ENCODE measurements around the gene SUPT7L.
"Not testable (repeated sequence)": the region's sequence is repeated elsewhere in the genome, so short reads cannot be mapped to it uniquely, and the experiment has no call there.

SUPT7L gene

DNA sequence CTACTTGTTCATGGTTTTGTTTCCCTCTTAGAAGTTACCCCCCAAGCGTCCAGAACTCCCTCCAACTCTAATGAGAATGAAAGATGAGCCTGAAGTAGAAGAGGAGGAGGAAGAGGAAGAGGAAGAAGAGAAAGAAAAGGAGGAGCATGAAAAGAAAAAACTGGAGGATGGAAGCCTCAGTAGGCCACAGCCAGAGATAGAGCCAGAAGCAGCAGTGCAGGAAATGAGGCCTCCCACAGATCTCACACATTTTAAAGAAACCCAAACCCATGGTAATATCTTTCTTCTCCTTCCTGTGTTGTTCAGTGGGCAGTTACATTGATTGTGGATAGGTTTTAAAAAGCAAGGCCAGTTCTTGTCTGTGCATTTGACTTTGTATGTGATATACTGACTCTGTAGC, 21.6 kb upstream of the SUPT7L start:
- not testable (repeated sequence) for DNase-seq

DNA sequence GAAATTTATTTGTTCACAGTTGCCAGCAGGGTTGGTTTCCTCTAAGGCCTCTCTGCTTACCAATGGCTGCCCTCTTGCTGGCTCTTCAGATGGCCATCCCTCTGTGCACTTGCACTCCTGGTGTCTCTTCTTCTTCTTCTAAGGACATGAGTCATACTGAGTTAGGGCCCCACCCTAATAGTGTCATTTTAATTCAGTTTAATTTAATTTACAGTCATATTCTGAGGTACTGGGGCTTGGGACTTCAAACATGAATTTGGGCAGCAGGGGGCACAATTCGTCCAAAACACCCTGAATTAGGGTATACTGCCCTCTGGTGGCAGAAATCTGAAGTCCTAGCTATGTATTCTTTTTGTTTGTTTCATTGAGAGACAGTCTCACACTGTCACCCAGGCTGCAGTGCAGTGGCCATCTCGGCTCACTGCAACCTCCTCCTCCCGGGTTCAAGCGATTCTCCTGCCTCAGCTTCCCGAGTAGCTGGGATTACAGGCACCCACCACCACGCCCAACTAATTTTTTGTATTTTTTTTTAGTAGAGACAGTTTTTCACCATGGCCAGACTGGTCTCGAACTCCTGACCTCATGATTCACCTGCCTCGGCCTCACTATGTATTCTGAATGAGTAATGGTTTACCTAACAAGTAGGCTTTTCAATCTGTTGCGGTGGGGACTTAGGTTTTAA, 20.1 kb upstream of the SUPT7L start:
- peak; percentile 91 for DNase-seq

DNA sequence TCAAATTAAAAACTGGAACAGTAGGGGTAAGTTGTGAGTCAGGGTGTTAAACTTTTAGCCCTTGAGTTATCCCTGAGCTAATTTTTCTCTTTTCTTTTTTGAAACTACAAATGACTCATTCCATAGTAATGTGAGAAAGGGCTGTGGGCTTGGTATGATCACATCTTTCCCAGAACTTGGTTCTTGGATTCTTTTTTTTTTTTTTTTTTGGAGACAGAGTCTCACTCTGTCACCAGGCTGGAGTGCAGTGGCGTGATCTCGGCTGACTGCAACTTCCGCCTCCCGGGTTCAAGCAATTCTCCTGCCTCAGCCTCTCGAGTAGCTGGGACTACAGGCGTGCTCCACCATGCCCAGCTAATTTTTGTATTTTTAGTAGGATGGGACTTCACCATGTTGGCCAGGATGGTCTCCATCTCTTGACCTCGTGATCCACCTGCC, 18.9 kb upstream of the SUPT7L start:
- DNase-seq: not testable (repeated sequence)

DNA sequence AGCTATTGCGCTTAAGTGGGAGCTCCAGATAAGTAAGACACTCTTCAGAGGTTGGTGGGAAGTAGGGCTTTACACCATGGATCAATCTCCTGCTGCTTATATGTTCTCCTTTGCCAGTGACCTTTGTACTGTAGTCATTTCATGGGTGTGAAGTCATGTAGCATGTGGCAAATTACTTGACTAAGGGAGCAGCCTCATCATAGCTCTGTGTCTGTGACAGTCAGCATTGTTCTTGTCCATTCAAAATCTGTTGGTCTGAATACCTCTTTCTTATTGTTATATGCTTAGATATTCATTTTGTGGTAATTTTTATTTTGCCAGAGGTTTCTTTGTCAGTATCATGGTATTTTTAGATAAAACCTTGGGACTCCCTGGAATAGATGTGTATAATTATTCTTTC, 18.4 kb upstream of the SUPT7L start:
- DNase-seq: no peak

DNA sequence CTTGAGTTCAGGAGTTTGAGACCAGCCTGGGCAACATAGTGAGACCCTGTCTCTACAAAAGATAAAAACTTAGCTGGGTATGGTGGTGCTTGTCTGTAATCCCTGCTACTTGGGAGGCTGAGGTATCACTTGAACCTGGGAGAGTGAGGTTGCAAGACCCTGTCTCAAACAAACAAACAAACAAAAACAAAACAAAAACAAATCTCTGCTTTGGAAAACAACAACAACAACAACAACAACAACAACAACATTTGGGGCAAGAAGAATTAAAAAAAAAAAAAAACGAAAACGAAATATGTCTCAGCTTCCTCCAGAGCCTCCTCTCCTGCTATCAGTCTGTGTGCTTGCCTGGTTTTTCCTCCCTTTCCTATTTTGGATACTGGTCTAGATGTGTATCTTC, 17.2 kb upstream of the SUPT7L start:
- DNase-seq: no peak

DNA sequence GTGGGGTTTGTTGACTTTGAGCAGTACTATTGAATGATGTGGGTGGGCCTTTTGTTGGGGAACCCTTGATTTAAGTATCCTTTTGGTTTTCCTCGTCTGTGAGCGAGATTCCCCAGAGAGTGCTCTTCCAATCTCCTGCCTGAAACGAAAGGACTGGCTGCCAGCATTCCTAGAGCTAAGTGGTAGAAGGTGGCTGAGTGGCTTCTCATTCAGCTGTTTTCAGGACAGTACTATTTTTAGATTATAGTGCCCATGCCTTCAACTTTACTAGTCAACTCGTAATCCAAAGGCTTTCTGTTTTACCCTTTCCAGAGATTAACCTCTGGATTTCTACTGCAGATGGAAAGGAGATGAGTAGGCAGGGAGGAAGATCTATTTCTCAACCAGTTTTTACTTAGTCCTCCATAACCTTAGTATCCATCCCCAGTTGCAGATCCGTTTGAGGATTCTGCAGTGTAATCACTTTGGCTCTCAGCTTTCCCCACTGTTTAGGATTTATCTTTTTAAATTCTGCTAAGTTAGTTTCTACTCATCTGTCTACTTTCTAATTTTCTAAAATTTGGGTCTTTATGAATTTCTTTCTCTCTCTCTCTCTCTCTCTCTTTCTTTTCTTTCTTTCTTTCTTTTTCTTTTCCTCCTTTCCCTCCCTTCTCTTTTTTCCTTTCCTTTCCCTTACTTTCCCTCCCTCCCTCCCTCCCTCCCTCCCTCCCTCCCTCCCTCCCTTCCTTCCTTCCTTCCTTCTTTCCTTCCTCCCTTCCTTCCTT, 9.5 kb upstream of the SUPT7L start:
- no peak for DNase-seq

DNA sequence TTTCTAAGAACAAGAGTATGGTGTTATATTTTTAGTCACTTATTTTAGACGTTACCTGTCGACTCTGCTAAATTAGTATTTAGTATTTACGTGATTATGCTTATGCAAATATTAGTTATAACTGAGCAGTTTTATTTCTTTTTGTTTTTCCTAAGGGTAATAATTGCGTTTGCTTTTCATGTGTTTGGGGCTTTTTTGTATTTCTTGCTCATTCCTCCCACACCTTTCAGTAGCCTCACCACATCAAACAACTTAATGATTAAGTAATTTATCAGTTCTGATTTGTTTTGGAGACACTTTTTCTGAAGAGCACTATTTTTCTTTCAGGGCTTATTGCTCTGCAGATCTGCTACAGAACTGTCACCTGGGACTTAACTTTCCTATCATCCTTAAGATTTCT, 7.8 kb upstream of the SUPT7L start:
- no peak for DNase-seq

DNA sequence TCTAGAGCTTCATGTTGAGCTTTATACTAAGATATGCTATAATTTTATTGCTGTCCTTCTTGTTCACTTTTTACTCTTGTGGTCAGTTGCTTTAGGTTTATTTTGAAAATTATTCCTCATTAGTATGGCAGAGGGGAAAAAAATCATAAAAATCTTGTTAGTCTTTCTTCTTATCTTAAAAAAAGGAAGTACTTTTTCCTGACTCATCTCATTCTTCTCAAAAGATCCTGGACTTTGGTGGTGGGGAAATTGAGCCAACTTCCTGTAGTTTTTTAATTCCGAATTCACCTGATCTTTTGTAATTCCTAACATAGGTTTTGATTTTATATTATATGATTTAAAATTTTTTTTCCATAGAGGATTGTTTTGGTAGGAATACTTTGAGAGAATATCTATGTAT, 4.0 kb upstream of the SUPT7L start:
- no peak for DNase-seq

DNA sequence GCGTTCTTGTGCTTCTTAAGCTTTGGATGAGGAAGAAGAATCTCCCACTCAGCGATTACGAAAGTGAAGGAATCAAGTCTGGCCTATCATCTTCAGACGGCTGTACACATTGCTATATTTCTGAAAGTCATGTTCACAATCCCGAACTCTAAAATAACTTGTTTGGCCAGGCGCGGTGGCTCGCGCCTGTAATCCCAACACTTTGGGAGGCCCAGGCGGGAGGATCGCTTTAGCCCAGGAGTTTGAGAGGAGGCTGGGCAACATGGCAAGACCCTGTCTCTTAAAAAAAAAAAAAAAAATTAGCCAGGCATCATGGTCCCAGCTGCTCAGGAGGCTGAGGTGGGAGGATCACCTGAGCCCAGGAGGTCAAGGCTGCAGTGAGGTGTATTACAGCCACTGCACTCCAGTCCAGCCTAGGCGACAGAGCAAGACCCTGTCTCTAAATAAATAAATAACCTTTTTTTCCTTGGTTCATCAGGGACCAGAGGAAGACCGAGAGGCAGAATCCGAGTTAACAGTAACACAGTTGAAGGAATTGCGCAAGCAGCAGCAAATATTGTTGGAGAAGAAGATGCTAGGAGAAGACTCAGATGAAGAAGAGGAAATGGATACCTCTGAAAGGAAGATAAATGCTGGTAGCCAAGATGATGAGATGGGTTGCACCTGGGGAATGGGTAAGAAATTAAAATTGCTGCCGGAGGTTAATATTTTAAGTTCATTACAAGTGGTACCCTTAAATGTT, 1.4 kb upstream of the SUPT7L start:
- no peak for DNase-seq

DNA sequence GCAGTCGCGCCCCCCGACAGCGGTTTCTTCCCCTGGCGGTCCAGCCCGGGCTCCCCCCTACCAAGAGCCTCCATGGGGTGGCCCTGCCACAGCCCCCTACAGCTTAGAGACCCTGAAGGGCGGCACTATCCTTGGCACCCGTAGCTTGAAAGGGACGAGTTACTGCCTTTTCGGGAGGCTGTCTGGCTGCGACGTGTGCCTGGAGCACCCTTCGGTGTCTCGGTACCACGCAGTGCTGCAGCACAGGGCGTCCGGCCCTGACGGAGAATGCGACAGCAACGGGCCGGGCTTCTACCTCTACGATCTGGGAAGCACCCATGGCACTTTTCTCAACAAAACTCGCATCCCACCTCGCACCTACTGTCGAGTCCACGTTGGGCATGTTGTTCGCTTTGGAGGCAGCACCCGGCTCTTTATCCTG, 750 bp upstream of the SUPT7L start:
- DNase-seq: no peak

DNA sequence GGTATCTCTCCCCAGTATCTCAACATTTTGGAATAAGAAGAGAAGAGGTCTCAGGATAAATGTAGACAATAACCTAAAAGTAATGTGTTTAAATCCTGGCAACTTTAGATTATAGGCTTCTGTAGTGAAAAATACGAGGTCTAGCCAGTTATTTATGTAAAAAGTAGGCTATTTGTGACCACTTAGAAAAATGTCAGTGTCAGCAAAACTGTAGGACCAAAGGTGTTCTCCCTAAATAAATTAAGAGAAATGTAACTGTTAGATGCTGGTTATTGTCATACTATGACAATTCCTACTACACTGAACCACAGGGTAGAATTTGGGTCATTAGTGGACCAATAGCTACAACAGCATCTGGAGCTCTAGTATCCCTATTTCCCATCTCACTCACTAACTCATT, 2.0 kb downstream of the SUPT7L start:
- DNase-seq: no peak

DNA sequence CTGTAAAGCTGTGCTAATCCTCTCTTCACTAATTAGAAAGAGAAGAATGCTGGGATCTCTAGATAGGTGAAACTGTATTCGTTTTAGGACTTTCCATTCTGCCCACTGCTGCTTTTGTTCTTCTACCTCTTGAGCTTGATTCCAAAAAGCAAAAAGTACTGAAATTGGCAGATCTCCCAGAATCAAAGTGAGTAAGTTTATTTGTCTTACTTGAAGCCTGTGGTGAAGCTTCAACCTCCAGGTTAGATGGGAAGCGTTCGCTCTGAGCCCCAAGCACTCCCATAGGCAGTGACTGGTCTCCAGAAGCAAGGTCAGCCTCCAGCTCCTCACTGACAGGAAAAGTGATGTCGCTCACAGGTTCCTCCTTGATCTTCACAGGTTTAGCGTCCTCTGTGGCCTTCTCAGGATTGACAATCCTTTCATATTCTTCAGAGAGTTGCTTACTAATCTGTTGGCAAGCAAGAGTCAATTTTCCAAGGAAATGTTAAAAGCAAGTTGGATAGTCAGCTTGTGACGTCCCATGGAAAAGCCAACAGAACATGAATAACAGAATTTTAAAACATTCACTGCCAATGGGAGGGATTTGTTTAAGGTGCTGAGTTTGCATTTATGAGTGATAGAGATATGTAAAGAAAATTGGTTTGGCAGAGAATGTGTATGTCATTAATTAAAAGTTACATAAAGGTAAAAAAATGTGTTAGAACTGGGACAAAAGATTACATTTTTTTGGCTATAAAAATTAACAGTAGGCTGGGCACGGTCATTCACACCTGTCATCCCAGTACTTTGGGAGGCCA, 8.1 kb downstream of the SUPT7L start:
- DNase-seq: no peak

DNA sequence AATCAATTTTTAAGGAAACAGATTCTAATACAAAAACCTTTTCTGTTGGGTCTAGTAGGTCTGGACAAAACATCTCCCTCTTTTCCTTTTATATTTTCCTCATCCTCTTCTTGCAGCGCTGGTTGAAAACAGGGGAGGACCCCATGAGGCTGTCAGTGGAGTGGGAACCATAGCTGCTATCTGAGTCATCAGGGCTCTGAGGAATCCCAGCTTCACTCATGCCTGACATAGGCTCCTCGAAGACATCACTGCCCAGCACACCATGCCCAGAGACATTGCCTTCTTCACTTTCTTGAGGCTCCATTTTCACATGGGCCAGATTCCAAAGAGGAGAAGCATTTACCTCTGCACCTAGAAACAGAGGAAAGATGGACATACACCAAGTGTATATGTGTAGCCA, 10.0 kb downstream of the SUPT7L start:
- DNase-seq: no peak

DNA sequence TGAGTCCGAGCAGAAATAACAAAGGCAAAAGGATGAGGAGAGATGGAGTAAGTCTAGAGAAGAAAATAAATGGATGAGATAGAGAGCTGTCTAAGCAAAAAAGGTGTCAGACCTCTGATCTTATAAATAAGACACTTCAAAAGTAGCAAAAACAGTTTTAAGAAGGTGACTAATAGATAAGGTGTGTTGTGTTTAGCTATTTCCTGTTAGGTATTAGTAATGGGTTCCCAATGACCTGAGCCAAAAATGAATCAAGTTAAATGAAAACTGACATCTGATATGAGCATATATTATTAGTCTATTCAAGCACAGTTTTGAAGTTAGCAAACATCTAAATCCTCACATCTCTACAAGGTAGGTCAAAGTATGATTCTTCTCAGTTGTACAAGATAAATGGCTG, 10.6 kb downstream of the SUPT7L start:
- no peak for DNase-seq

DNA sequence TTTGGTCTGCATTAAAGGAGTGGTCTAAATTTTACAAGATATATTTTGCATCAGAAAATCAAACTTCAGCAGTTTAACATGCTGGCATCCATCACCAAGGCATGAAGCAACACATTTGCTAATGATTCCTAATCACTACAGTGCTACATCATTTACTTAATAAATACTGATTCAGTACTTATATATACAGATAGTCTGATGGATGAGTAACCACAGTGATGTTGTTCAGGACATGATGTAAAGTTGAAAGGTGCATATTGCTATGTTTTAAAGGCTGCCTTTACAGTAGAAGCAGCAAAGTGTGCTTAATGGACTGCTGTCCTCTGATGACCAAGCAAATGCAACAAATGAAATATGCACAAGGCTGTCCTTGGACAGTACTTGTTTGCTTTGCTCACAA, 11.1 kb downstream of the SUPT7L start:
- no peak for DNase-seq

DNA sequence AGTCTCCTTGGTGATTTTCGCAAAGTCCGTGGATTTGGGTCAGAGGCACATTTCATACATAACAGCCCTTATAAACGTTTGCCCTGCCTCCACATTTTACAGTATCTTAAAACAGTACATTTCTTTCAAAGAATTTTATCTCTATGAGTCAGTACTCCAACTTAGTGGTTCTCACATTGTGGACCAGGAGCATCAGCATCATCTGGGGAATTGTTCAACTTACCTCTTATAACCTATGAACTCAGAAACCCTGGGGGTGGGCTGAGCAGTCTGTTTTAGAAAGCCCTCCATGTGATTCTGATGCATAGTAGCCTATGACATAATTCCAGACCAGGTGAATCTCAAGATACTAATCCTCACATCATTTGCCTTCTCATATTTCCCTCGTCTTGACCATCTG, 12.4 kb downstream of the SUPT7L start:
- no peak for DNase-seq

DNA sequence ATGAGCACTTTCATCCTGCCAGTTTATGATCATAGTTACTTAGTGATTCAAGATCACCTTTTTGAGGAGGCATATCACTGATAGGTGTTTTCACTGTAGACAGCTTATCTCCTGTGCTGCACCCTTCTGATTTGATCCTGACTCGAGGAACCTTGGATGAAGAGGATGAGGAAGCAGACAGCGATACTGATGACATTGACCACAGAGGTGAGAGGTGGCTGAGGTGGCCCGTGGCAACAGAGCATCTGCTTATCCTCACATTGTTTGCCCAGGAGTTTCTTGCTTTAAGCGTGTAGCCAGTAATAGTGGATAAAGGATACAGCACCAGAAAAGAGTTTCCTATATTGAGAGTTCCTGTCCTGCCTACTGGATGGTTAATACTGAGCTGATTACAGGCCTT, 15.7 kb downstream of the SUPT7L start:
- no peak for DNase-seq

DNA sequence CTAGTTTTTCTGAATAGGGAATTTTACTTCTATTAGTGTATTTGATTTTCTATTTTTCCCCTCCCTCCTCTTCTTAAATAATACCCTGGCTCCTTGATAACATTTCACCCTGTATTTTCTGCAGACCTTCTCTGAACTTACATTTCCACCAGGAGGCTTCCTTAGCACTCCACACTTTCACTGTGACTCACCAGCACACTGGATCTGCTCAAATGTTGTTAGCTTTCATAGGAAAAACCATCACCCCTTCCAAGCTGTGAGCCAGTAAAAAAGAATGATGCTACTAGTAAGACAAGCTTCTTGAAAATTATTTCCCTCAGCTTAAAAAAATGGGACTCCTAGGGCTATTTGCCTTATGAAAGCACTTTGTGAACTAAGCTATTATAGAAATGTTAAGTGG, 16.1 kb downstream of the SUPT7L start:
- no peak for DNase-seq

DNA sequence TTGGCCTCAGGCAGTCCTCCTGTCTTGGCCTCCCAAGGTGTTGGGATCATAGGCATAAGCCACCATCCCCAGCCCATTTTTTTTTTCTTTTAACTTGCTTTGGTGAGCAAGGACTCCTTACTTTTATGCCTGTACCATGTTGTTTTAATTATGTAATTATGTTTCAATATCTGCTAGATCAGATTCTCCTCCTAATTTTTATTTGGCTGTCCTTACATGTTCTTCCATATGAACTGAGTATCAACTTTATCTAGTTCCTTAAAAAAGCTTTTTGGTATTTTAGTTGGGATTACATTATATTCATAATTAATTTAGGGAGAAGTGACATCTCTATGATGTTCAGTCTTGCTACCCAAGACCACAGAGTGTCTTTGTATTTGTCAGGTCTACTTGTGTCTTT, 18.2 kb downstream of the SUPT7L start:
- DNase-seq: no peak

DNA sequence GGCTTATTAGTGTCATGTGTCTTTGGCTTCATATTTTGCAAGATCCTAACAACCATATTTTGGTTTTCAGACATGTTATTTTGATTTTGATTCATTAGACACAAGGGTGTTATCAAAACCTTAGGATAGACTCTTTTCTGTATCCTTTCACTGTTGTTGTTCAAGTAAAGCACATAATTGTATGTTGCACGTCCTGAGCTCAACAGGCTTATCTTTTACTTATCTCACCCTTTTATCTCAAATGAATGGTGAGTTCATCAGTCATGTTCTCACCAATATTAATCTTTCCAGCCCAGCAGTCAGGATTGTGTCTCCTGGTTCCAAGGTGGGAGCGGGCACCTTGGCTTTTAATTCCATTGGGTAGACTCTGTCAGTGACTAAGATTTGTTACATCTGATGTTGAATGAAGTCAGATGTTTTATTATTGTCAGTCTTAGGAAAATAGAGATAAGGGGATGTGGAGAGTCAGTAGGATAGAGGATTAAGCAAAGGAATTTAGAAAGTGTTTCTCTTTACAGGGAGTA, 22.6 kb downstream of the SUPT7L start:
- DNase-seq: no peak

DNA sequence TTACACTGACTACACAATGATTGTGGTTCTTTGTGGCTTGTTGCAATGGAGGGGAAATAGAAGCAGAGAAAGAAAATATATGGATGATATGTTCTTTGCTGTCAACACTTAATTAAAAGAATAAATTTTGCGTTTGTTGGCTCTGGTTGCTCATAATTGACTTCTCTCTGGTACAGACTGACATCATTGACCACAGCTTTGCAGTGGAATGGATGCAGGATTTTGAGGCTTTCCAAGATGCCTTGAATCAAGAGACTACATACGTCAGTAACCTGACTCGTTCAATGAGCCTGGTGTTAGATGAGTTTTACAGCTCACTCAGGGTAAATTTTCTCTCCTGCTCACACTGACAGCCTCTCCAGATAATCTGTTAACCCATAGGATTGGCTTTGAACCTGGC, 24.7 kb downstream of the SUPT7L start:
- no peak for DNase-seq

DNA sequence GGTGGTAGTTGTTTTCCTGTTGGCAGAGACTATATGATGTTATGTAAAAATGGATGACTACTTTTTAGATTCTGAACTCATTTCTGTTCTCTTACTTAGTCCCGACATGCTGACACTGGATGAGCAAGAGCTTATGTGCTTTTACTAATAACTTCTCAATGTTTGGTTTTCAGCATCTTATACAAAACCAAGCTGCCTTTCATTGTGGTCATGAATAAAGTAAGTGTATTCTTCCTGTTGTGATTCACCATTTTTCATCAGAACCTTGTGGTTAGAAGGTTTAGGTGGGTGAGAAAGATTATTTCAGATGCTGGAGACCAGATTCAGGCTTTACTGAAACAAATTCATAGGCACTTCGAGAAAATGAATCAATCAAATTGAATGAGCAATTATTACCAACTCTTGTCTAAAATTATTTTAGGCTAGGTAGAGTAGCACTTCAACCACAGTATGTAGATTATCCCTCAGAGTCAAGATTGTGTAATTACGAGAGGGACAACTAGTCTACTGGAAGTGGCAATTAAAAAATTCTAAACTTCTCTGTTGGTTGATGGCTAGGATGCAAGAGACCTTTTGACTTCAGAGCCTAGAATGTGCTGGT, 25.3 kb downstream of the SUPT7L start:
- no peak for DNase-seq

DNA sequence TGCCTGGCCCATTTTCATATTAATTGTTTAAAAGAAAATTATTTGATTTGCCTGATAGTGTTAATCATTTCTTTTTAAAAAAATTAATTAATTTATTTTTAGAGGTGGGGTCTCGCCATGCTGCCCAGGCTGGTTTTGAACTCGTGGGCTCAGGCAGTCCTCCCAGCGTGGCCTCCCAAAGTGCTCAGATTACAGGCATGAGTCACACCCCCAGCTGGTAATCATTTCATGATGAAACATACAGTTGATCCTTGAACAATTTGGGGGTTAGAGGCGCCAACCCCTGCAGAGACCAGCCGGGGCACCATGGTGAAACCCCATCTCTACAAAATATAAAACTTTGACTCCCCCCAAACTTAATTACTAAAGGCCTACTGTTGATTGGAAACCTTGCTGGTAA, 26.6 kb downstream of the SUPT7L start:
- DNase-seq: no peak

Measured in activated T-cell treated with anti-CD3 and anti-CD28 coated beads for 4 hours (primary cell).